K562 (cell line): Measurements from ENCODE around the gene VPS26A.

ENCODE experiments used
- ATF2 ChIP-seq: sonication (generic); formaldehyde crosslinking; IDR thresholded peaks from 2 replicates; pipeline ENCODE4 v1.8.1; 2022; ENCODE audit warnings: missing genetic modification reagents
- CTCF ChIP-seq, 3 experiments: IDR thresholded peaks in 2 of 3; conservative IDR thresholded peaks in 1 of 3; 2 replicates each; pipeline ENCODE4 v1.5.1; 2011 to 2012; ENCODE audit warnings: low read length in 3 of 3, mild to moderate bottlenecking in 3 of 3, control low read depth in 2 of 3, improper control_type of control experiment in 1 of 3, inconsistent platforms in 1 of 3, low read depth in 1 of 3, mixed read lengths in 1 of 3, moderate library complexity in 1 of 3; ENCODE audit not compliant: insufficient read depth in 2 of 3
- FOXJ3 ChIP-seq: sonication (generic); formaldehyde crosslinking; IDR thresholded peaks from 2 replicates; pipeline ENCODE4 v1.4.0; 2020; ENCODE audit warnings: mild to moderate bottlenecking, missing genetic modification reagents
- MAFF ChIP-seq: IDR thresholded peaks from 2 replicates; pipeline ENCODE4 v1.6.1; 2012; ENCODE audit warnings: low read length, improper control_type of control experiment
- NEUROD1 ChIP-seq: fragments of 150-350 bp; IDR thresholded peaks from 2 replicates; pipeline ENCODE4 v1.6.1; 2014; ENCODE audit warnings: borderline replicate concordance, low read length, low read depth; ENCODE audit not compliant: partially characterized antibody
- SMAD3 ChIP-seq: fragments of 450-650 bp; formaldehyde crosslinking; conservative IDR thresholded peaks from 2 replicates; pipeline ENCODE4 v1.4.0; 2020; ENCODE audit warnings: mild to moderate bottlenecking
- SMC3 ChIP-seq: conservative IDR thresholded peaks from 2 replicates; pipeline ENCODE4 v1.6.1; 2011; ENCODE audit warnings: low read depth, low read length, improper control_type of control experiment; ENCODE audit not compliant: insufficient read depth

GRCh38 chr10:69088801-69089501 is 35.0 kb upstream of the VPS26A start:
- TF ChIP-seq ATF2 (no peak), CTCF (IDR thresholded peaks at IDR 0.05 in 2 of 3, conservative IDR thresholded peaks at IDR 0.05 in 1 of 3; ENCODE audit: insufficient read depth in 2 of 3, low read depth in 1 of 3, low read length in 3 of 3) (0 out of 6 replicates have a peak, but pooled peaks of 1 of the 3 experiments have one; percentile 17), FOXJ3 (CRISPR knock-in tag) (no peak), SMC3 (no peak), NEUROD1 (no peak), SMAD3 (CRISPR knock-in tag) (no peak), MAFF (peak; percentile 90)
